ENCODE data around the gene ZDHHC9.

ZDHHC9 gene

DNA sequence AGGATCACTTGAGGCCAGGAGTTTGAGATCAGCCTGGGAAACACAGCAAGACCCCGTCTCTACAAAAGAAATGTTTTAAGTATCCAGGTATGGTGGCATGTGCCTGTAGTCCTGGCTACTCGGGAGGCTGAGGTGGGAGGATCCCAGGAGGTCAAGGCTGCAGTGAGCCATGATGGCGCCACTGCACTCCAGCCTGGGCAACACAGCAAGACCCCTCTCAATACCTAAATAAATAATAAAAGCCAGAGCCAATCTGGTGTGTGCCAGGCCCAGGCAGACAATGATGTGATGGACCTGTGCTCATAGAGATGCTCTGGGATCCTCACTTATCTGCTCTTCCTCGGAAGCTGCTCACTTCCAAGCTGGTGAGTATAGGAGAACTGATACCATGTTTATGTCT is 82.1 kb downstream of the ZDHHC9 start:
- DNase-seq = no peak

DNA sequence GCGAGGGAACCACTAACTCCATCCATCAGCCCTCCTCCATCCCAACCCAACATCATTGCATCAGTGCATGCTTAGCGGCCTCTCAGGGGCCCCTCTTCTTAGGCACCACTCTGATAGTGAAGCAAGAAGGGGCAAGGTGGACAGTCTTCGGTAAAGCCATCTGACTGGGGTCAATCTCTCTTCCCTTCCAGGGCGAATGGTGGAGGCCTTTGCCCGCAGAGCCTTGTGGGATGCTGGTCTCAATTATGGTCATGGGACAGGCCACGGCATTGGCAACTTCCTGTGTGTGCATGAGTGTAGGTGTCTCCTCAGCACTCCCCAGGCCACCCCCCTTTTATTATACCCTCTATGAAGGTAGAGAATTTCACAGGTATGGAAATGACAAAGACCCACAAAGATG is 82.7 kb downstream of the ZDHHC9 start:
- no peak for DNase-seq

DNA sequence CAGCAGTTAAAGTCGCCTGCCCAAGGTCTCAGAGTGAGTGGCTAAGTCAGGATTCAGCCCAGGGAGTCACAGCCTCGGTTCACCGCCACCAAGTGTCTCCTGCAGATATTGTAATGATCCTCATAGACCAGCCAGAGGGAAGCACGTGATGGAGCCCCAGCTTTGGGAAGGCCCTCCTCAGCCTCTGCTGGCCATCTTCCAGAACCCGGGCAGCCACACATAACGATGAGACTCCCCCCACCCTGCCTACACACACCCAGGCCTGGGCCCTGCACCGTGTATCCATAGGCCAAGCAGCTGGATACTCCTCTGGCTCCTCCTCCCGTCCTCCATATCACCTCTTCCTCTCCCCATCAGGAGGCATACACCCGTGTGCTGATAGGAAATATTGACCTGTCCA is 83.5 kb downstream of the ZDHHC9 start:
- DNase-seq = no peak

- no peak for DNase-seq
These were observed 84.1 kb downstream of the ZDHHC9 start for GRCh38 chrX:129759576-129760061.

GRCh38 chrX:129755779-129756650 is 87.7 kb downstream of the ZDHHC9 start:
- no peak for DNase-seq

GRCh38 chrX:129754056-129755024 is 89.3 kb downstream of the ZDHHC9 start:
- DNase-seq = no peak

Measured in NCI-H2029 treated with DMSO at 0.1 percent for 48 hours (cell line).